Measurements from ENCODE around the gene ERF. TPM values are rescaled to one million over a fixed set of nuclear protein-coding genes. Genes with fewer than 3 reads are reported as not detected.
A peak's percentile ranks its signal among the peaks of the same experiment; 100 is the strongest.

The ERF gene
- total and polyA plus RNA-seq, 2 of the 4 experiments (the other 2 are of a cell fraction), result 5.2 to 32.4 TPM

GRCh38 chr19:42279155-42279901 is 24.4 kb upstream of the ERF start:
- peaks cover 16% of the 10 kb centered on the region for H3K36me3 ChIP-seq (ENCODE audit: control insufficient read depth, insufficient read depth, low read length)
- peak overlapping the region; percentile 59; the same call in 1 of the 2 replicates for H3K4ac ChIP-seq (ENCODE audit: low read depth, low read length)
- H3K14ac ChIP-seq (replicated peaks; ENCODE audit: low read depth, low read length), result peak overlapping the region; percentile 83
- peak overlapping the region; percentile 90 for H2AFZ ChIP-seq (replicated peaks; ENCODE audit: low read length, poor library complexity)
- no peak overlapping the region for H3K18ac ChIP-seq (ENCODE audit: low read depth, low read length)
- BruUV-seq (replicated peaks), result no TSS peak
- H4K91ac ChIP-seq (ENCODE audit: insufficient read depth, low read depth, low read length), result peak overlapping the region; percentile 59; the same call in 1 of the 2 replicates
- H2BK5ac ChIP-seq (ENCODE audit: low read depth, low read length, poor library complexity, severe bottlenecking), result peak overlapping the region; percentile 63
- H3K9me1 ChIP-seq (ENCODE audit: insufficient read depth, low read length), result peaks cover 17% of the 10 kb centered on the region
- peak overlapping the region; percentile 31; the same call in 1 of the 2 replicates for H4K5ac ChIP-seq (ENCODE audit: low read depth, low read length)
- peaks cover 46% of the 10 kb centered on the region for H3K4me1 ChIP-seq (ENCODE audit: control insufficient read depth, insufficient read depth, low read length)
- dilution Hi-C loops (cut with HindIII; ENCODE audit: low sequenced_read_pairs, unreplicated experiment) (no loop called here), intact Hi-C loops (cut with micrococcal nuclease) (loop anchor here (1.0 kb wide), 1 partner anchor 33 kb away; no protein-coding TSS in a partner anchor), in situ Hi-C loops (cut with MboI; ENCODE audit: low sequenced_read_pairs) (no loop called here)
- ATAC-seq (ENCODE audit: low read depth), result no peak
- no peak for DNase-seq
- peak overlapping the region; percentile 83 for H3K27ac ChIP-seq (ENCODE audit: insufficient read depth, low read length)
- peaks cover 38 to 77% of the 10 kb centered on the region in 2 experiments for H3K79me1 ChIP-seq (ENCODE audit: low read depth in 1 of 2, low read length in 2 of 2)
- H2BK15ac ChIP-seq (ENCODE audit: low read depth, low read length), result no peak overlapping the region
- H2AK5ac ChIP-seq (ENCODE audit: low read depth, low read length), result peak overlapping the region; percentile 95
- H2BK20ac ChIP-seq (ENCODE audit: low read depth, low read length), result no peak overlapping the region
- H2AK9ac ChIP-seq (replicated peaks; ENCODE audit: low read depth, low read length, poor library complexity), result peak overlapping the region; percentile 97
- H3K4me3 ChIP-seq (ENCODE audit: insufficient read depth, low read depth, low read length), result peak overlapping the region; percentile 65
- H3K23ac ChIP-seq (ENCODE audit: low read depth, low read length), result peak overlapping the region; percentile 58
- peak overlapping the region; percentile 87 for H3K9ac ChIP-seq (ENCODE audit: low read depth, low read length)
- peaks cover 43% of the 10 kb centered on the region; the same call in 1 of the 2 replicates for H4K20me1 ChIP-seq (ENCODE audit: insufficient read depth, low read length)
- ChIA-PET POLR2A (ENCODE audit: unreplicated experiment) (no interaction called here), CTCF (interaction anchor here (0.6 to 3.6 kb wide), 6 partner anchors 9 to 34 kb away, joined by 3 to 29 read pairs (median 4); partner anchors contain the start of gene CIC)
- H3K4me2 ChIP-seq (ENCODE audit: low read depth, low read length), result peak overlapping the region; percentile 89
- H3K56ac ChIP-seq (ENCODE audit: extremely low read depth, insufficient read depth, low read length), result peak overlapping the region; percentile 65; the same call in 1 of the 2 replicates
- no peaks in the 10 kb centered on the region for H3K27me3 ChIP-seq (ENCODE audit: control insufficient read depth, insufficient read depth, low read length)
- H4K8ac ChIP-seq (ENCODE audit: low read depth in 2 of 2, low read length in 2 of 2), result peak overlapping the region; percentile 15 to 71; a peak in 2 of 4 replicates
- H3K9me3 ChIP-seq (ENCODE audit: control insufficient read depth, insufficient read depth, low read length), result no peaks in the 10 kb centered on the region
- no peak overlapping the region for H2BK120ac ChIP-seq (ENCODE audit: low read depth, low read length)
- no peak for TF ChIP-seq MAZ (IDR thresholded peaks at IDR 0.05; ENCODE audit: borderline replicate concordance, low read depth, low read length)
- 0 out of 2 replicates have a peak, but pooled peaks have one; percentile 31 for TF ChIP-seq MXI1 (IDR thresholded peaks at IDR 0.05; ENCODE audit: borderline replicate concordance, low read depth, low read length)
- no peak for TF ChIP-seq RCOR1 (IDR thresholded peaks at IDR 0.05; ENCODE audit: insufficient replicate concordance, low read length)
- TF ChIP-seq NFE2L2 (IDR thresholded peaks at IDR 0.05; ENCODE audit: low read depth, low read length), result no peak
- no peak for TF ChIP-seq SMC3 (IDR thresholded peaks at IDR 0.05; ENCODE audit: low read depth, low read length)
- WGBS, 2 experiments (ENCODE audit: extremely low coverage in 2 of 2, insufficient read length in 1 of 2), result 17% methylated on average over 4 of the region's 6 CpGs; no CpG with 5 or more reads in 1 of the 2 experiments
